Upper lobe of left lung (tissue), 6 donors: ENCODE measurements around the gene PHYHIPL. TPM values are rescaled to one million over a fixed set of nuclear protein-coding genes. Genes with fewer than 3 reads are reported as not detected.

Experiments
- ATAC-seq, 2 donors: fragments of 200-7000 bp; cut with Tn5 transposase; one replicate each; pipeline ENCODE4 v1.9.1; 2022; ENCODE audit warnings: mild to moderate bottlenecking in 2 of 2, moderate library complexity in 2 of 2; ENCODE audit not compliant: low FRiP score in 2 of 2
- DNase-seq, 2 donors: peaks; one replicate each; pipeline ENCODE4 v3.0.0-alpha.2; 2019 to 2020
- H3K27ac ChIP-seq, 4 donors: fragments of 200-600 bp; sonication (generic); one replicate each; pipeline ENCODE4 v1.5.1; 2016 to 2019
- H3K27me3 ChIP-seq, 4 donors: fragments of 200-600 bp; sonication (generic); one replicate each; pipeline ENCODE4 v1.5.1; 2017 to 2019
- H3K36me3 ChIP-seq, 4 donors: fragments of 200-600 bp; sonication (generic); one replicate each; pipeline ENCODE4 v1.5.1; 2016 to 2019
- H3K4me1 ChIP-seq, 4 donors: fragments of 200-600 bp; sonication (generic); one replicate each; pipeline ENCODE4 v1.5.1; 2018 to 2019
- H3K4me3 ChIP-seq, 4 donors: fragments of 200-600 bp; sonication (generic); one replicate each; pipeline ENCODE4 v1.5.1; 2017 to 2019; ENCODE audit warnings: mild to moderate bottlenecking in 2 of 4, moderate library complexity in 1 of 4
- H3K9me3 ChIP-seq, 4 donors: fragments of 200-600 bp; sonication (generic); one replicate each; pipeline ENCODE4 v1.5.1; 2018 to 2019
- CTCF ChIP-seq, 6 experiments: fragments of 450-650 bp in 4 of 6; fragments of 200-600 bp in 2 of 6; sonication (generic) in 2 of 6; IDR thresholded peaks; one replicate each; pipeline ENCODE4 v1.5.1; 2016 to 2019; ENCODE audit warnings: antibody characterized with exemption in 6 of 6
- EP300 ChIP-seq, 4 donors: sonication (generic); formaldehyde crosslinking; IDR thresholded peaks; one replicate each; pipeline ENCODE4 v1.5.1; 2017; ENCODE audit warnings: antibody characterized with exemption in 4 of 4, control low read depth in 2 of 4
- POLR2A ChIP-seq, 4 donors: fragments of 450-650 bp; IDR thresholded peaks; one replicate each; pipeline ENCODE4 v1.5.1; 2016 to 2017; ENCODE audit warnings: antibody characterized with exemption in 4 of 4, mild to moderate bottlenecking in 2 of 4
- POLR2AphosphoS5 ChIP-seq, 2 donors: sonication (generic); formaldehyde crosslinking; IDR thresholded peaks; one replicate each; pipeline ENCODE4 v1.5.1; 2017; ENCODE audit warnings: antibody characterized with exemption in 2 of 2
- WGBS, 2 donors: methylation state at CpG; one replicate each; pipeline ENCODE4 v1.1.5; 2017 to 2018; 5-methylcytosine and 5-hydroxymethylcytosine counted together
- total RNA-seq, 6 donors: library from RNA; depleted of rRNA in 4 of 6; stranded (reverse); fragments of >200 nt in 4 of 6; gene quantifications; one replicate each; pipeline versions ENCODE4 v1.1.0 to v1.2.1, GENCODE V29; 2016 to 2021
- donor health status: DM: no; HTN: no; CAD: no; lungs with moderate emphysema.
- donor health status: DM: no; HTN: yes; CAD: no; lungs with severe emphysema.

Gene PHYHIPL
- total RNA-seq, 6 donors from 2014 or later = 0.06 to 0.30 TPM; not detected in 4

GRCh38 chr10:59285073-59285472, 108.6 kb downstream of the PHYHIPL start:
- Histone ChIP-seq H3K27ac (no peak overlapping the region), H3K4me1 (peaks cover 0 to 3% (median 0%) of the 10 kb centered on the region in 4 donors), H3K4me3 (no peak overlapping the region), H3K27me3 (no peaks in the 10 kb centered on the region), H3K36me3 (no peaks in the 10 kb centered on the region), H3K9me3 (no peaks in the 10 kb centered on the region)
- 93% methylated on average over 4 of the region's 4 CpGs; no CpG with 5 or more reads in 1 of the 2 donors for WGBS, 2 donors
- TF ChIP-seq POLR2A (IDR thresholded peaks at IDR 0.05) (no peak), CTCF (IDR thresholded peaks at IDR 0.05) (no peak), EP300 (IDR thresholded peaks at IDR 0.05) (no peak), POLR2AphosphoS5 (IDR thresholded peaks at IDR 0.05) (no peak)
- ATAC-seq = no peak
- DNase-seq = no peak

- no peak for ATAC-seq
- Histone ChIP-seq H3K4me3 (no peak overlapping the region), H3K27ac (no peak overlapping the region), H3K9me3 (no peaks in the 10 kb centered on the region), H3K27me3 (no peaks in the 10 kb centered on the region), H3K4me1 (peaks cover 0 to 3% (median 0%) of the 10 kb centered on the region in 4 donors), H3K36me3 (no peaks in the 10 kb centered on the region)
- WGBS, 2 donors = 87 to 93% methylated on average over 4 of the region's 4 CpGs
- TF ChIP-seq CTCF (IDR thresholded peaks at IDR 0.05) = no peak
- TF ChIP-seq EP300 (IDR thresholded peaks at IDR 0.05) = no peak
- no peak for TF ChIP-seq POLR2A (IDR thresholded peaks at IDR 0.05)
- TF ChIP-seq POLR2AphosphoS5 (IDR thresholded peaks at IDR 0.05) = no peak
- DNase-seq = no peak
Observed at GRCh38 chr10:59285848-59286247, 109.4 kb downstream of the PHYHIPL start.

- no peak overlapping the region for H3K27ac ChIP-seq
- H3K27me3 ChIP-seq = no peaks in the 10 kb centered on the region
- no peaks in the 10 kb centered on the region for H3K36me3 ChIP-seq
- DNase-seq = no peak
- peaks cover 0 to 3% (median 0%) of the 10 kb centered on the region in 4 donors for H3K4me1 ChIP-seq
- H3K9me3 ChIP-seq = no peaks in the 10 kb centered on the region
- 89 to 91% methylated on average over 3 of the region's 3 CpGs for WGBS, 2 donors
- H3K4me3 ChIP-seq = no peak overlapping the region
- ATAC-seq = no peak
- TF ChIP-seq POLR2A (IDR thresholded peaks at IDR 0.05) = no peak
- TF ChIP-seq POLR2AphosphoS5 (IDR thresholded peaks at IDR 0.05) = no peak
- TF ChIP-seq CTCF (IDR thresholded peaks at IDR 0.05) = no peak
- no peak for TF ChIP-seq EP300 (IDR thresholded peaks at IDR 0.05)
Observed at GRCh38 chr10:59287587-59288255, 111.3 kb downstream of the PHYHIPL start.

- Histone ChIP-seq H3K9me3 (no peaks in the 10 kb centered on the region), H3K27me3 (no peaks in the 10 kb centered on the region), H3K4me1 (peaks cover 0 to 3% (median 0%) of the 10 kb centered on the region in 4 donors), H3K27ac (no peak overlapping the region), H3K36me3 (no peaks in the 10 kb centered on the region), H3K4me3 (no peak overlapping the region)
- no peak for DNase-seq
- TF ChIP-seq POLR2AphosphoS5 (IDR thresholded peaks at IDR 0.05) (no peak), POLR2A (IDR thresholded peaks at IDR 0.05) (no peak), CTCF (IDR thresholded peaks at IDR 0.05) (no peak)
- no peak for ATAC-seq
- WGBS, 2 donors = 85 to 86% methylated on average over 3 of the region's 3 CpGs
Observed at GRCh38 chr10:59289853-59290252, 113.4 kb downstream of the PHYHIPL start.

- Histone ChIP-seq H3K36me3 (no peaks in the 10 kb centered on the region), H3K9me3 (no peaks in the 10 kb centered on the region), H3K27me3 (no peaks in the 10 kb centered on the region), H3K27ac (no peak overlapping the region), H3K4me1 (no peaks in the 10 kb centered on the region), H3K4me3 (no peak overlapping the region)
- no peak for DNase-seq
- WGBS, 2 donors = 81 to 86% methylated on average over 4 of the region's 4 CpGs
- TF ChIP-seq EP300 (IDR thresholded peaks at IDR 0.05) (no peak), POLR2A (IDR thresholded peaks at IDR 0.05) (no peak), CTCF (IDR thresholded peaks at IDR 0.05) (no peak), POLR2AphosphoS5 (IDR thresholded peaks at IDR 0.05) (no peak)
- ATAC-seq = no peak
Observed at GRCh38 chr10:59290448-59290847, 114.0 kb downstream of the PHYHIPL start.
